ENCODE measurements around the gene ALG1.

DNA sequence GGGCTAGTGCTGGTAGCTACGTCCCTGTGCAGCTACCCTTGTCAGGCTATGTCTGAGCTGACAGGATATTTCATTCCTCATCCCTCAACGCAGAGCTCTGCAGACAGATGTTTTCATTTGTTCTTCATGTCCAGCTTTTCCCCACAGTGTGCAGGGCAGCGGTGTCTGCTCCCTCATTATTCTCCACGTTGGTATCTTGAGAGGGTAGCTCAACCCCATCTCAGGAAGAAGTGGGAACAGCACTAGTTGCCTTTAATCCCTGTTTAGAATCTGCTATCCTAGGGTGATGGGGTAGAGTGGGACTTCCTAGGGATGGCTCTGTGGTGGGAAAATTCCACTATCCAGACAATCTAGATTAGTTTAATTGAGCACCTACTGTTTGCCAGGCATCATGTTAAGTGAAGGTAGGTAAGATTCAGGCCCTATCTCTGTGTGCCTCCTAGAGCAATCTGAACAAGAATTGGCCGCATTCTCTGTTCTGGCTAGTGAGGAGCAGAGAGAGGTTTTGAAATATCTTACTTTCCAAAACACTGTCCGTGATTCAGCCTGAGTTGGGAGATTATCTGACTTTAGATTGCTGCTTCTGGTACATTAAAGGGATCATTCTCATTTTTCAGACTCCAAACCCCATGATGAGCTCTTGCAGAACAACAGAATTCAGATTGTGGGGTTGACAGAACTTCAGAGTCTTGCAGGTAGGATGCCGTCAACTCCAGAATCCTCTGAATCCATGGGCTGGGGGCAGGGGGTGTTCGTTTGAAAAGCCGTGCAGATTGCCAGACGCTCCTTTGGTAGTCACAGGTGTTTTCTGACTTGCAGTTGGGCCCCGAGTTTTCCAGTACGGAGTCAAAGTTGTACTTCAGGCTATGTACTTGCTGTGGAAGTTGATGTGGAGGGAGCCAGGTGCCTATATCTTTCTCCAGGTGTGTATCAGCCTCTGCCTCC is 963 bp downstream of the ALG1 start:
- TF ChIP-seq CTCF (IDR thresholded peaks at IDR 0.05) = no peak
- no peak for TF ChIP-seq FOXM1 (IDR thresholded peaks at IDR 0.05; ENCODE audit: low read depth)
- no peak for TF ChIP-seq NRF1 (IDR thresholded peaks at IDR 0.05; ENCODE audit: low read depth, low read length)
- no peak for TF ChIP-seq RAD21 (IDR thresholded peaks at IDR 0.05; ENCODE audit: low read length)
- no peak for TF ChIP-seq POLR2AphosphoS5 (IDR thresholded peaks at IDR 0.05; ENCODE audit: low read depth, low read length)
- TF ChIP-seq USF2 (IDR thresholded peaks at IDR 0.05; ENCODE audit: borderline replicate concordance, low read depth, low read length) = no peak
- no peak for TF ChIP-seq SMC3 (IDR thresholded peaks at IDR 0.05; ENCODE audit: low read depth, low read length)
- no peak for TF ChIP-seq TEAD4 (IDR thresholded peaks at IDR 0.05; ENCODE audit: borderline replicate concordance, insufficient read depth)
- TF ChIP-seq RXRA (IDR thresholded peaks at IDR 0.05; ENCODE audit: borderline replicate concordance, low read depth) = no peak
